DND-41 (cell line): ENCODE data around the gene TJP3.

Experiments
- EZH2 ChIP-seq: IDR thresholded peaks from 3 replicates; pipeline ENCODE4 v1.6.1; 2012; ENCODE audit warnings: borderline replicate concordance, low read depth, mild to moderate bottlenecking, moderate library complexity, low read length, inconsistent platforms; ENCODE audit not compliant: severe bottlenecking
- TF ChIP-seq, protein P1 (sequence below): IDR thresholded peaks from 2 replicates; pipeline ENCODE4 v1.5.1; 2012; ENCODE audit warnings: borderline replicate concordance, low read length, moderate library complexity, mild to moderate bottlenecking; ENCODE audit not compliant: poor library complexity, severe bottlenecking; ENCODE audit errors: extremely low read depth

DNA sequence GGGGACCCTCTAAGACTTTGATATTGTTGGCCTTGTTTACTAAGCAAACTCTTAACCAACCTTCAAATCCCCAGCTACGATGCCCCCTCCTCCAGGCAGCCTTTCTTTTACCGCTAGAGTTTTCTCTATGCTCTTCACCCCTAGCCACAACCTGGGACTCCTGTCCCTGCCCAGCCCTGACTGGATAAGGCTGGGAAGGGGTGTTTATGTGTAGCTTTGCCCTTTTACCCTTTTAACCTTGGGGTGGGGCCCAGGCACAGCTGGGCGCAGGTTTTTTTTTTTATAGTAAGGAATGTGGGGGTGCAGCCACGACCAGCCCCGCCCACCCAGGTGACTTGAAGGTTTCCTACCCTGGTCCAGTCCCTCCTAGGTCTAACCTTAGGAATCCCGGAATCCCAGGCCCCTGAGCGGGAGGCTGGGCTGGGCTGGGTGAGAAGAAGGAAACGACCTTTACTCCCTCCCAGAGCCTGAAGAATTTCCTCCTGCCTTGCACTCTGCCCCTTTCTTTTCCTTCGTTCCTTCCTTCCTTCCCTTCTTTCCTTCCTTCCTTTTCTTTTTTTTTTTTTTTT, 12.2 kb downstream of the TJP3 start:
- TF ChIP-seq EZH2 = no peak
- TF ChIP-seq, protein P1, sequence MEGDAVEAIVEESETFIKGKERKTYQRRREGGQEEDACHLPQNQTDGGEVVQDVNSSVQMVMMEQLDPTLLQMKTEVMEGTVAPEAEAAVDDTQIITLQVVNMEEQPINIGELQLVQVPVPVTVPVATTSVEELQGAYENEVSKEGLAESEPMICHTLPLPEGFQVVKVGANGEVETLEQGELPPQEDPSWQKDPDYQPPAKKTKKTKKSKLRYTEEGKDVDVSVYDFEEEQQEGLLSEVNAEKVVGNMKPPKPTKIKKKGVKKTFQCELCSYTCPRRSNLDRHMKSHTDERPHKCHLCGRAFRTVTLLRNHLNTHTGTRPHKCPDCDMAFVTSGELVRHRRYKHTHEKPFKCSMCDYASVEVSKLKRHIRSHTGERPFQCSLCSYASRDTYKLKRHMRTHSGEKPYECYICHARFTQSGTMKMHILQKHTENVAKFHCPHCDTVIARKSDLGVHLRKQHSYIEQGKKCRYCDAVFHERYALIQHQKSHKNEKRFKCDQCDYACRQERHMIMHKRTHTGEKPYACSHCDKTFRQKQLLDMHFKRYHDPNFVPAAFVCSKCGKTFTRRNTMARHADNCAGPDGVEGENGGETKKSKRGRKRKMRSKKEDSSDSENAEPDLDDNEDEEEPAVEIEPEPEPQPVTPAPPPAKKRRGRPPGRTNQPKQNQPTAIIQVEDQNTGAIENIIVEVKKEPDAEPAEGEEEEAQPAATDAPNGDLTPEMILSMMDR = no peak
